IMR-90 (cell line): Measurements from ENCODE around the gene COTL1. TPM values are rescaled to one million over a fixed set of nuclear protein-coding genes. Genes with fewer than 3 reads are reported as not detected.

Experiments
- ATAC-seq: fragments of 200-7000 bp; cut with Tn5 transposase; 2 replicates; pipeline ENCODE4 v1.9.1; 2020; ENCODE audit warnings: low read depth, mild to moderate bottlenecking, moderate library complexity
- BruUV-seq: library from RNA; stranded (reverse); fragments of 400-500 nt; replicated peaks from 2 replicates; lab custom pipeline; 2021; lab: Mats Ljungman, UMichigan
- CTCF ChIA-PET: fragments of 300-600 bp; formaldehyde crosslinking; extraction: SDS; loops from one replicate; lab custom pipeline; 2021; ENCODE audit warnings: antibody characterized with exemption; lab: Yijun Ruan, JAX
- POLR2A ChIA-PET: fragments of 300-600 bp; sonication (Branson Sonifier 250); formaldehyde crosslinking; loops from one replicate; lab custom pipeline; 2022; ENCODE audit warnings: antibody characterized with exemption; ENCODE audit not compliant: unreplicated experiment; lab: Charles Lee
- DNase-seq: peaks from one replicate; pipeline ENCODE4 v3.0.0; 2013
- H2AFZ ChIP-seq: replicated peaks from 2 replicates; pipeline ENCODE3; 2013; ENCODE audit warnings: low read length, mild to moderate bottlenecking; ENCODE audit not compliant: poor library complexity
- H2AK5ac ChIP-seq: 2 replicates; pipeline ENCODE4 v1.6.1; 2013; ENCODE audit warnings: low read depth, low read length, inconsistent platforms
- H2AK9ac ChIP-seq: replicated peaks from 2 replicates; pipeline ENCODE3; 2013; ENCODE audit warnings: mild to moderate bottlenecking, low read depth, low read length, moderate library complexity; ENCODE audit not compliant: poor library complexity
- H2BK120ac ChIP-seq: 2 replicates; pipeline ENCODE4 v1.6.1; 2013; ENCODE audit warnings: low read depth, low read length, inconsistent platforms
- H2BK15ac ChIP-seq: 3 replicates; pipeline ENCODE4 v1.6.1; 2013; ENCODE audit warnings: low read depth, low read length, inconsistent platforms
- H2BK20ac ChIP-seq: 2 replicates; pipeline ENCODE4 v1.6.1; 2013; ENCODE audit warnings: low read depth, mild to moderate bottlenecking, inconsistent platforms, low read length, moderate library complexity
- H2BK5ac ChIP-seq: 2 replicates; pipeline ENCODE4 v1.6.1; 2013; ENCODE audit warnings: mild to moderate bottlenecking, low read depth, low read length, inconsistent platforms; ENCODE audit not compliant: poor library complexity, severe bottlenecking
- H3K14ac ChIP-seq: replicated peaks from 2 replicates; pipeline ENCODE4 v1.6.1; 2013; ENCODE audit warnings: low read depth, low read length, inconsistent platforms
- H3K18ac ChIP-seq: 2 replicates; pipeline ENCODE4 v1.6.1; 2013; ENCODE audit warnings: low read depth, low read length, control low read depth
- H3K23ac ChIP-seq: 2 replicates; pipeline ENCODE4 v1.6.1; 2013; ENCODE audit warnings: low read depth, low read length, inconsistent platforms
- H3K27ac ChIP-seq: 2 replicates; pipeline ENCODE4 v1.5.1; 2013; ENCODE audit warnings: mild to moderate bottlenecking, control low read depth, low read length; ENCODE audit not compliant: insufficient read depth
- H3K27me3 ChIP-seq: 2 replicates; pipeline ENCODE4 v1.6.1; 2013; ENCODE audit warnings: low read length; ENCODE audit not compliant: control insufficient read depth, insufficient read depth
- H3K36me3 ChIP-seq: 2 replicates; pipeline ENCODE4 v1.6.1; 2013; ENCODE audit warnings: low read length, mixed read lengths; ENCODE audit not compliant: control insufficient read depth, insufficient read depth
- H3K4ac ChIP-seq: 2 replicates; pipeline ENCODE4 v1.6.1; 2013; ENCODE audit warnings: low read depth, low read length, inconsistent platforms
- H3K4me1 ChIP-seq: 2 replicates; pipeline ENCODE4 v1.6.1; 2013; ENCODE audit warnings: low read length, mixed read lengths; ENCODE audit not compliant: control insufficient read depth, insufficient read depth
- H3K4me2 ChIP-seq: 2 replicates; pipeline ENCODE4 v1.6.1; 2013; ENCODE audit warnings: low read depth, mild to moderate bottlenecking, control low read depth, low read length, moderate library complexity
- H3K4me3 ChIP-seq: 2 replicates; pipeline ENCODE4 v1.5.1; 2013; ENCODE audit warnings: low read depth, mild to moderate bottlenecking, control low read depth, low read length, moderate library complexity; ENCODE audit not compliant: insufficient read depth
- H3K56ac ChIP-seq: 2 replicates; pipeline ENCODE4 v1.6.1; 2013; ENCODE audit warnings: low read length, inconsistent platforms; ENCODE audit not compliant: insufficient read depth; ENCODE audit errors: extremely low read depth
- H3K79me1 ChIP-seq, 2 experiments: 2 replicates each; pipeline ENCODE4 v1.6.1; 2013; ENCODE audit warnings: low read length in 2 of 2, inconsistent platforms in 1 of 2, low read depth in 1 of 2
- H3K9ac ChIP-seq: 2 replicates; pipeline ENCODE4 v1.6.1; 2013; ENCODE audit warnings: low read depth, low read length, control low read depth
- H3K9me1 ChIP-seq: 2 replicates; pipeline ENCODE4 v1.6.1; 2013; ENCODE audit warnings: low read length, inconsistent platforms; ENCODE audit not compliant: insufficient read depth
- H3K9me3 ChIP-seq: 2 replicates; pipeline ENCODE4 v1.6.1; 2013; ENCODE audit warnings: low read length; ENCODE audit not compliant: control insufficient read depth, insufficient read depth
- H4K20me1 ChIP-seq: 2 replicates; pipeline ENCODE4 v1.6.1; 2013; ENCODE audit warnings: low read length, inconsistent platforms; ENCODE audit not compliant: insufficient read depth
- H4K5ac ChIP-seq: 2 replicates; pipeline ENCODE4 v1.6.1; 2013; ENCODE audit warnings: mild to moderate bottlenecking, low read depth, low read length, control low read depth
- H4K8ac ChIP-seq, 2 experiments: 2 replicates each; pipeline ENCODE4 v1.6.1; 2013; ENCODE audit warnings: low read depth in 2 of 2, low read length in 2 of 2, control low read depth in 1 of 2, inconsistent platforms in 1 of 2
- H4K91ac ChIP-seq: 2 replicates; pipeline ENCODE4 v1.6.1; 2013; ENCODE audit warnings: low read depth, low read length, inconsistent platforms; ENCODE audit not compliant: insufficient read depth
- MAZ ChIP-seq: IDR thresholded peaks from 2 replicates; pipeline ENCODE4 v1.6.1; 2012; ENCODE audit warnings: low read depth, mild to moderate bottlenecking, low read length, improper control_type of control experiment, moderate library complexity, borderline replicate concordance
- WGBS, 2 experiments: methylation state at CpG; one replicate each; pipeline versions ENCODE4 v1.1.5 to v1.1.7; 2013; ENCODE audit warnings: missing lambda C conversion rate in 2 of 2; ENCODE audit not compliant: insufficient read length in 1 of 2; ENCODE audit errors: extremely low coverage in 2 of 2; 5-methylcytosine and 5-hydroxymethylcytosine counted together
- dilution Hi-C: fragments of 300-500 bp; cut with HindIII; formaldehyde crosslinking; loops from one replicate; pipeline ENCODE4 v1.14.3; 2018; ENCODE audit warnings: low sequenced_read_pairs; ENCODE audit not compliant: unreplicated experiment
- in situ Hi-C: fragments of 300-500 bp; cut with MboI; formaldehyde crosslinking; loops from 3 replicates; pipeline ENCODE4 v1.14.3; 2019; ENCODE audit warnings: low sequenced_read_pairs, inconsistent platforms, mixed read lengths
- intact Hi-C: fragments of 100-400 bp; cut with micrococcal nuclease; formaldehyde crosslinking; loops from 2 replicates; pipeline ENCODE4 v1.10.0; 2022
- polyA plus RNA-seq, 3 experiments: library from polyadenylated mRNA; depleted of rRNA; stranded (reverse); fragments of >200 nt; gene quantifications; 2 replicates each; pipeline ENCODE4 v1.2.3, GENCODE V29; 2012; ENCODE audit warnings: low replicate concordance in 1 of 3
- total RNA-seq: library from RNA; depleted of rRNA; stranded (reverse); fragments of >200 nt; gene quantifications from 2 replicates; pipeline ENCODE4 v1.2.3, GENCODE V29; 2012

The COTL1 gene
- total and polyA plus RNA-seq, 2 of the 4 experiments (the other 2 are of a cell fraction) = 144 to 258 TPM

- no peak overlapping the region for H4K91ac ChIP-seq
- no peak overlapping the region for H2BK20ac ChIP-seq
- H3K9me1 ChIP-seq = peaks cover 22% of the 10 kb centered on the region
- H2BK15ac ChIP-seq = no peak overlapping the region
- H3K18ac ChIP-seq = no peak overlapping the region
- 100% methylated on average over 1 of the region's 3 CpGs; no CpG with 5 or more reads in 1 of the 2 experiments for WGBS, 2 experiments
- in situ Hi-C loops (no loop called here), intact Hi-C loops (no loop called here), dilution Hi-C loops (no loop called here)
- H3K9ac ChIP-seq = no peak overlapping the region
- no peak overlapping the region for H3K4ac ChIP-seq
- no peak overlapping the region for H3K14ac ChIP-seq
- peaks cover 41% of the 10 kb centered on the region for H4K20me1 ChIP-seq
- H2BK120ac ChIP-seq = no peak overlapping the region
- no peak overlapping the region for H4K5ac ChIP-seq
- H3K36me3 ChIP-seq = peaks cover 43% of the 10 kb centered on the region
- no peak overlapping the region for H2AK9ac ChIP-seq
- TF ChIP-seq MAZ = no peak
- POLR2A ChIA-PET = no interaction called here
- H3K27ac ChIP-seq = no peak overlapping the region
- no peak overlapping the region for H3K4me3 ChIP-seq
- no TSS peak for BruUV-seq
- no peak overlapping the region for H2AK5ac ChIP-seq
- no peak overlapping the region for H4K8ac ChIP-seq
- H3K56ac ChIP-seq = no peak overlapping the region
- H3K79me1 ChIP-seq = peaks cover 43 to 82% of the 10 kb centered on the region in 2 experiments
- H2AFZ ChIP-seq = no peak overlapping the region
- DNase-seq (no peak), ATAC-seq (no peak)
- H3K27me3 ChIP-seq = no peaks in the 10 kb centered on the region
- H3K4me2 ChIP-seq = no peak overlapping the region
- H3K9me3 ChIP-seq = no peaks in the 10 kb centered on the region
- H3K23ac ChIP-seq = no peak overlapping the region
- CTCF ChIA-PET = interaction anchor here (0.6 kb wide), 1 partner anchor 125 kb away, joined by 3 read pairs; no protein-coding TSS in a partner anchor
- peaks cover 8% of the 10 kb centered on the region for H3K4me1 ChIP-seq
- no peak overlapping the region for H2BK5ac ChIP-seq
Measured at GRCh38 chr16:84654238-84654637, 36.4 kb upstream of the COTL1 start.
